Osteoblast (primary cell): ENCODE data around the gene NUMB. TPM values are rescaled to one million over a fixed set of nuclear protein-coding genes. Genes with fewer than 3 reads are reported as not detected.

Experiments used
- DNase-seq: peaks from one replicate; pipeline ENCODE4 v3.0.0; 2011; ENCODE audit warnings: low spot score, mixed read lengths; ENCODE audit not compliant: insufficient read length; ENCODE audit errors: missing footprints
- H2AFZ ChIP-seq: 2 replicates; pipeline ENCODE4 v1.6.0; 2011; ENCODE audit warnings: mild to moderate bottlenecking, low read length
- H3K27ac ChIP-seq: 2 replicates; pipeline ENCODE4 v1.5.1; 2011; ENCODE audit warnings: mild to moderate bottlenecking, low read depth, low read length, moderate library complexity
- H3K27me3 ChIP-seq: 2 replicates; pipeline ENCODE4 v1.6.0; 2012; ENCODE audit warnings: mild to moderate bottlenecking, control low read depth, inconsistent platforms, low read length, moderate library complexity; ENCODE audit not compliant: insufficient read depth
- H3K36me3 ChIP-seq: 2 replicates; pipeline ENCODE4 v1.5.1; 2011; ENCODE audit warnings: mild to moderate bottlenecking, low read length, control low read depth, moderate library complexity; ENCODE audit not compliant: insufficient read depth
- H3K4me1 ChIP-seq: 2 replicates; pipeline ENCODE4 v1.5.1; 2011; ENCODE audit warnings: mild to moderate bottlenecking, low read length, control low read depth, moderate library complexity; ENCODE audit not compliant: insufficient read depth
- H3K4me2 ChIP-seq: 2 replicates; pipeline ENCODE4 v1.6.0; 2011; ENCODE audit warnings: mild to moderate bottlenecking, low read length; ENCODE audit not compliant: insufficient read depth
- H3K4me3 ChIP-seq: fragments of 200-600 bp; sonication (generic); 3 replicates; pipeline ENCODE4 v1.5.1; 2012; ENCODE audit warnings: mild to moderate bottlenecking, low read length, inconsistent platforms; ENCODE audit not compliant: insufficient read depth
- H3K79me2 ChIP-seq: 2 replicates; pipeline ENCODE4 v1.6.0; 2012; ENCODE audit warnings: mild to moderate bottlenecking, low read length, control low read depth, inconsistent platforms; ENCODE audit not compliant: insufficient read depth
- H3K9me3 ChIP-seq: 2 replicates; pipeline ENCODE4 v1.5.1; 2011; ENCODE audit warnings: low read depth, low read length, control low read depth
- H4K20me1 ChIP-seq: 2 replicates; pipeline ENCODE4 v1.6.0; 2012; ENCODE audit warnings: mild to moderate bottlenecking, low read length, control low read depth; ENCODE audit not compliant: insufficient read depth
- CTCF ChIP-seq: IDR thresholded peaks from 2 replicates; pipeline ENCODE4 v1.5.1; 2011; ENCODE audit warnings: mild to moderate bottlenecking, low read depth, low read length, moderate library complexity; ENCODE audit errors: extremely low read depth
- total RNA-seq: library from RNA; depleted of rRNA; stranded (reverse); fragments of >200 nt; gene quantifications from 2 replicates; pipeline ENCODE4 v1.2.3, GENCODE V29; 2012

NUMB gene
- total RNA-seq, 1 donor = 52.5 TPM

DNA sequence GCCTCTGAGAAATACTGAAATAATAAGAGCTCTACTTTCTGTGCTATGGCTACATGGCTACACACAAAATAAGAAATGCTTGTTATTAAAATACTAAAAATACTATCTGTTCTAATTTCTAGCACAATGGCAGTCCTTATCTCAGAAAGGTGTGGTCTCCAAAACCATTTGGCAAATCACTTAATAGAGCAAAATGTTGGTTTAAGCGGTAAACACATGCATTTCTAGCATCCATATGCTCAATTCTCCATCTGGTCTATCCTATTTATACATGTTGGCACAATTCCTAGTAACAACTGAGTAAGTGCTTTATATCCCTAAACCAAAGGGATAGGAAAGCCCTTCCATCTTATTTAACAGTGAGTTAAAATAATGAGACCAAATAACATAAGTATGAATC lies 114.0 kb downstream of the NUMB start:
- DNase-seq = no peak
- peaks cover 85% of the 10 kb centered on the region for H3K79me2 ChIP-seq
- no peak overlapping the region for H3K27ac ChIP-seq

GRCh38 chr14:73342670-73343069 lies 115.7 kb downstream of the NUMB start:
- peaks cover 87% of the 10 kb centered on the region for H3K79me2 ChIP-seq

More for the DNA sequence above, 114.0 kb downstream of the NUMB start:
- Histone ChIP-seq H3K4me2 (no peak overlapping the region), H3K4me3 (no peak overlapping the region), H3K27me3 (no peaks in the 10 kb centered on the region), H3K36me3 (peaks cover 5% of the 10 kb centered on the region), H4K20me1 (peaks cover 25% of the 10 kb centered on the region), H2AFZ (no peak overlapping the region), H3K9me3 (no peaks in the 10 kb centered on the region), H3K4me1 (no peaks in the 10 kb centered on the region)
- TF ChIP-seq CTCF = no peak

GRCh38 chr14:73339846-73340595 lies 118.3 kb downstream of the NUMB start:
- no peaks in the 10 kb centered on the region for H3K9me3 ChIP-seq
- no peak overlapping the region for H2AFZ ChIP-seq
- no peak for TF ChIP-seq CTCF
- H3K4me2 ChIP-seq = no peak overlapping the region
- no peaks in the 10 kb centered on the region for H3K27me3 ChIP-seq
- no peaks in the 10 kb centered on the region for H3K36me3 ChIP-seq
- H3K4me1 ChIP-seq = peaks cover 6% of the 10 kb centered on the region
- H4K20me1 ChIP-seq = peaks cover 31% of the 10 kb centered on the region
- no peak for DNase-seq
- no peak overlapping the region for H3K4me3 ChIP-seq
- no peak overlapping the region for H3K27ac ChIP-seq
- H3K79me2 ChIP-seq = peaks cover 95% of the 10 kb centered on the region

More at GRCh38 chr14:73342670-73343069, 115.7 kb downstream of the NUMB start:
- peaks cover 26% of the 10 kb centered on the region for H4K20me1 ChIP-seq
- H3K4me3 ChIP-seq = no peak overlapping the region
- H3K4me2 ChIP-seq = no peak overlapping the region
- no peak overlapping the region for H2AFZ ChIP-seq
- H3K9me3 ChIP-seq = no peaks in the 10 kb centered on the region
- DNase-seq = no peak
- H3K27ac ChIP-seq = no peak overlapping the region
- no peak for TF ChIP-seq CTCF
- no peaks in the 10 kb centered on the region for H3K27me3 ChIP-seq
- H3K4me1 ChIP-seq = no peaks in the 10 kb centered on the region
- H3K36me3 ChIP-seq = peaks cover 5% of the 10 kb centered on the region

DNA sequence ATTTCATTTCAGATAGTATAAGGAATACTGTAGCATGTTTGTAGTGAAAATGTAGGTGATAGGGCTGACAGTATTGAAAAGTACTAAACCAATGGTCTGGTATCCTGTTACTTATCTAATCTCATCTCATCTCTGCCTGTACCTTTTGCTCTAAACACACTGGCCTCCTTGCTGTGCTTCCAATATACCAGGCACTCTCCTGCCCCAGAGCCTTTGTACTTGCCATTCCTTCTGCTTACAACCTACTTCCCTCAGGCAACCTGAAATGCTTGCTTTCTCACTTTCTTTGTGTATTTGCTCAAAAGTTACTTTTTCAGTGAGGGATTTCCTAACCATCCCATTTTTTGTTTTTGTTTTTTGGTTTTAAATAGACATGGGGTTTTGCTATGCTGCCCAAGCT lies 119.1 kb downstream of the NUMB start:
- no peak overlapping the region for H2AFZ ChIP-seq
- H3K36me3 ChIP-seq = peaks cover 4% of the 10 kb centered on the region
- H3K4me1 ChIP-seq = peaks cover 6% of the 10 kb centered on the region
- no peak overlapping the region for H3K4me2 ChIP-seq
- TF ChIP-seq CTCF = no peak
- no peak for DNase-seq
- no peaks in the 10 kb centered on the region for H3K27me3 ChIP-seq
- peaks cover 92% of the 10 kb centered on the region for H3K79me2 ChIP-seq
- no peak overlapping the region for H3K4me3 ChIP-seq
- no peak overlapping the region for H3K27ac ChIP-seq
- H4K20me1 ChIP-seq = peaks cover 31% of the 10 kb centered on the region
- no peaks in the 10 kb centered on the region for H3K9me3 ChIP-seq
